ENCODE results near the gene AMMECR1L. TPM values are rescaled to one million over a fixed set of nuclear protein-coding genes. Genes with fewer than 3 reads are reported as not detected.
"Not testable (repeated sequence)": the region's sequence is repeated elsewhere in the genome, so short reads cannot be mapped to it uniquely, and the experiment has no call there.

The AMMECR1L gene
- total and polyA plus RNA-seq, 2 of the 13 experiments (the other 11 are each of a cell fraction or from before 2014, with no cell fraction given), result 9.1 to 14.2 TPM

DNA sequence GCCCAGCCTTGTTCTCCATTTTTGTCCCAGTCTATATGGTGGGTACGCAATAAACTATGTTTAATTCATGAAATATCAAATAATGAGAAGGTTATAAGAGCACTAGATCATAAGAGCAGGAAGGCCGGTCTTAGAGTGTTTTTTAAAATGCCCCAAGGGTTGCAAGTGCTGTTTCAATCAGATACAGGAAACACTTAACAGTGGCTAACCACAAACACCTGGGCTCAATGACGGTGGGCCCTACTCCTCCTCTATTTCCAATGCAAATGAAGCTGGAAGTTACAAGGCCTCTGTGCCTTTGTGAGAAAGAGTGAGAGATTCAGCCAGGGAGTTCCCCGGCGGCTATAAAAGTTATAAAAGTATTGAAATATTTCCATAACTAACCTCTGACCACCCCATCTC is 55.9 kb downstream of the AMMECR1L start (continued):
- TF ChIP-seq, protein P1, sequence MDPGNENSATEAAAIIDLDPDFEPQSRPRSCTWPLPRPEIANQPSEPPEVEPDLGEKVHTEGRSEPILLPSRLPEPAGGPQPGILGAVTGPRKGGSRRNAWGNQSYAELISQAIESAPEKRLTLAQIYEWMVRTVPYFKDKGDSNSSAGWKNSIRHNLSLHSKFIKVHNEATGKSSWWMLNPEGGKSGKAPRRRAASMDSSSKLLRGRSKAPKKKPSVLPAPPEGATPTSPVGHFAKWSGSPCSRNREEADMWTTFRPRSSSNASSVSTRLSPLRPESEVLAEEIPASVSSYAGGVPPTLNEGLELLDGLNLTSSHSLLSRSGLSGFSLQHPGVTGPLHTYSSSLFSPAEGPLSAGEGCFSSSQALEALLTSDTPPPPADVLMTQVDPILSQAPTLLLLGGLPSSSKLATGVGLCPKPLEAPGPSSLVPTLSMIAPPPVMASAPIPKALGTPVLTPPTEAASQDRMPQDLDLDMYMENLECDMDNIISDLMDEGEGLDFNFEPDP (CRISPR knock-in tag; conservative IDR thresholded peaks at IDR 0.05), result no peak
- TF ChIP-seq ZNF383 (CRISPR knock-in tag; IDR thresholded peaks at IDR 0.05; ENCODE audit: borderline replicate concordance) (no peak), NCOA2 (CRISPR knock-in tag; IDR thresholded peaks at IDR 0.05) (no peak), ZNF296 (CRISPR knock-in tag; conservative IDR thresholded peaks at IDR 0.05) (no peak)

DNA sequence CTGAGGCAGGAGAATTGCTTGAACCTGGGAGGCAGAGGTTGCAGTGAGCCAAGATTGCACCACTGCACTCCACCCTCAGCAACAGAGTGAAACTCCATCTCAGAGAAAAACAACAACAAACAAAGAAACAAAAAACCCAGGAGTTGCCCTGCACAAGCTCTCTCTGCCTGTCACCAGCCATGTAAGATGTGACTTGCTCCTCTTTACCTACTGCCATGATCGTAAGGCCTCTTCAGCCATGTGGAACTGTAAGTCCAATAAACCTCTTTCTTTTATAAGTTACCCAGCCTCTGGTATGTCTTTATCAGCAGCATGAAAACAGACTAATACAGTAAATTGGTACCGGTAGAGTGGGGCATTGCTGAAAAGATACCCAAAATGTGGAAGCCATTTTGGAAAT is 59.0 kb downstream of the AMMECR1L start:
- H3K79me2 ChIP-seq (ENCODE audit: insufficient read depth, low read length); BruUV-seq (replicated peaks); H3K36me3 ChIP-seq (replicated peaks in 1 of 2; ENCODE audit: control insufficient read depth in 1 of 2, insufficient read depth in 2 of 2, low read length in 2 of 2); FAIRE-seq; H3K9me3 ChIP-seq (ENCODE audit: low read length); in situ Hi-C loops (cut with HindIII; ENCODE audit: extremely low pct_ligation_motif_present, low pct_unique_long_range_greater_than_20kb); POLR2A ChIA-PET; H3K4me1 ChIP-seq (ENCODE audit: insufficient read depth, low read length); H3K4me2 ChIP-seq (ENCODE audit: low read depth, low read length); H4K20me1 ChIP-seq (ENCODE audit: insufficient read depth, low read length); ATAC-seq; H3K9ac ChIP-seq (ENCODE audit: insufficient read depth, low read depth, low read length); DNase-seq (ENCODE audit: low spot score); H2AFZ ChIP-seq (ENCODE audit: low read length); H3K4me3 ChIP-seq (replicated peaks in 1 of 3; ENCODE audit: insufficient read depth in 1 of 3, low read depth in 2 of 3, low read length in 3 of 3); H3K27me3 ChIP-seq (ENCODE audit: control insufficient read depth in 1 of 2, insufficient read depth in 2 of 2, low read length in 2 of 2); CTCF ChIA-PET (ENCODE audit: low intra/inter-chr PET ratio, low total read pairs); H3K27ac ChIP-seq (ENCODE audit: extremely low read length, insufficient read depth, low read length): not testable (repeated sequence)
- 92% methylated on average over 2 of the region's 2 CpGs for WGBS (ENCODE audit: low lambda C conversion rate)
- intact Hi-C loops (cut with micrococcal nuclease; ENCODE audit: unreplicated experiment), result loop anchor here (10.0 kb wide), 1 partner anchor 232 kb away; no protein-coding TSS in a partner anchor
- TF ChIP-seq ZNF431 (CRISPR knock-in tag; IDR thresholded peaks at IDR 0.05; ENCODE audit: borderline replicate concordance, low read depth), result peak; percentile 79

DNA sequence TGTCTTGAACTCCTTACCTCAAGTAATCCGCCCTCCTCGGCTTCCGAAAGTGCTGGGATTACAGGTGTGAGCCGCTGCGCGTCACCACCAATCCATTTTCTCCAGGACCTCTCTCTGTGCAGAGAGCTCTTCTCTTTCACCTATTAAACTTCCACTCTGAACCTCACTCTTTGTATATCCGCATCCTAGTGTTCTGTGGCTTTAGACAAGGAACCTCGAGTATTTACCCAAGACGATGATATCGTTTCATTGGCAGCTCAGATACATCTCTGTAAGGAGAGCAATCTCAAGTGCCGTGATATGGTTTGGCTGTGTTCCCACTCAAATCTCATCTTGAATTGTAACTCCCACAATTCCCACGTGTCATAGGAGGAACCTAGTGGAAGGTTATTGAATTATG is 59.7 kb downstream of the AMMECR1L start:
- Histone ChIP-seq H3K4me3 (replicated peaks in 1 of 3; ENCODE audit: insufficient read depth in 1 of 3, low read depth in 2 of 3, low read length in 3 of 3) (no peak overlapping the region), H2AFZ (ENCODE audit: low read length) (no peak overlapping the region), H4K20me1 (ENCODE audit: insufficient read depth, low read length) (no peaks in the 10 kb centered on the region), H3K27me3 (ENCODE audit: control insufficient read depth in 1 of 2, insufficient read depth in 2 of 2, low read length in 2 of 2) (0 out of 5 replicates have a peak, but pooled peaks cover 0 to 4% of the 10 kb centered on the region in 2 experiments), H3K4me1 (ENCODE audit: insufficient read depth, low read length) (no peaks in the 10 kb centered on the region), H3K4me2 (ENCODE audit: low read depth, low read length) (no peak overlapping the region), H3K79me2 (ENCODE audit: insufficient read depth, low read length) (no peaks in the 10 kb centered on the region), H3K9ac (ENCODE audit: insufficient read depth, low read depth, low read length) (no peak overlapping the region), H3K36me3 (replicated peaks in 1 of 2; ENCODE audit: control insufficient read depth in 1 of 2, insufficient read depth in 2 of 2, low read length in 2 of 2) (no peaks in the 10 kb centered on the region), H3K27ac (ENCODE audit: extremely low read length, insufficient read depth, low read length) (no peak overlapping the region), H3K9me3 (ENCODE audit: low read length) (peaks cover 7% of the 10 kb centered on the region)
- intact Hi-C loops (cut with micrococcal nuclease; ENCODE audit: unreplicated experiment) (loop anchor here (10.0 kb wide), 1 partner anchor 231 kb away; no protein-coding TSS in a partner anchor), in situ Hi-C loops (cut with HindIII; ENCODE audit: extremely low pct_ligation_motif_present, low pct_unique_long_range_greater_than_20kb) (no loop called here)
- WGBS (ENCODE audit: low lambda C conversion rate), result 71% methylated on average over 12 of the region's 12 CpGs
- DNase-seq (ENCODE audit: low spot score) (no peak), FAIRE-seq (no peak), ATAC-seq (no peak)
- no TSS peak for BruUV-seq (replicated peaks)
- CTCF ChIA-PET (ENCODE audit: low intra/inter-chr PET ratio, low total read pairs), result no interaction called here
- POLR2A ChIA-PET, result no interaction called here
- TF ChIP-seq ZNF607 (CRISPR knock-in tag; IDR thresholded peaks at IDR 0.05; ENCODE audit: borderline replicate concordance) (no peak), ZNF350 (CRISPR knock-in tag; IDR thresholded peaks at IDR 0.05; ENCODE audit: borderline replicate concordance, low read depth) (no peak), ZNF326 (CRISPR knock-in tag; IDR thresholded peaks at IDR 0.05; ENCODE audit: borderline replicate concordance) (no peak), ZBTB21 (CRISPR knock-in tag; IDR thresholded peaks at IDR 0.05) (no peak), ZKSCAN8 (CRISPR knock-in tag; IDR thresholded peaks at IDR 0.05; ENCODE audit: borderline replicate concordance) (no peak), CBX5 (CRISPR knock-in tag; IDR thresholded peaks at IDR 0.05; ENCODE audit: borderline replicate concordance) (no peak), ZNF180 (CRISPR knock-in tag; IDR thresholded peaks at IDR 0.05; ENCODE audit: borderline replicate concordance, low read depth) (no peak)
- TF ChIP-seq, protein P2, sequence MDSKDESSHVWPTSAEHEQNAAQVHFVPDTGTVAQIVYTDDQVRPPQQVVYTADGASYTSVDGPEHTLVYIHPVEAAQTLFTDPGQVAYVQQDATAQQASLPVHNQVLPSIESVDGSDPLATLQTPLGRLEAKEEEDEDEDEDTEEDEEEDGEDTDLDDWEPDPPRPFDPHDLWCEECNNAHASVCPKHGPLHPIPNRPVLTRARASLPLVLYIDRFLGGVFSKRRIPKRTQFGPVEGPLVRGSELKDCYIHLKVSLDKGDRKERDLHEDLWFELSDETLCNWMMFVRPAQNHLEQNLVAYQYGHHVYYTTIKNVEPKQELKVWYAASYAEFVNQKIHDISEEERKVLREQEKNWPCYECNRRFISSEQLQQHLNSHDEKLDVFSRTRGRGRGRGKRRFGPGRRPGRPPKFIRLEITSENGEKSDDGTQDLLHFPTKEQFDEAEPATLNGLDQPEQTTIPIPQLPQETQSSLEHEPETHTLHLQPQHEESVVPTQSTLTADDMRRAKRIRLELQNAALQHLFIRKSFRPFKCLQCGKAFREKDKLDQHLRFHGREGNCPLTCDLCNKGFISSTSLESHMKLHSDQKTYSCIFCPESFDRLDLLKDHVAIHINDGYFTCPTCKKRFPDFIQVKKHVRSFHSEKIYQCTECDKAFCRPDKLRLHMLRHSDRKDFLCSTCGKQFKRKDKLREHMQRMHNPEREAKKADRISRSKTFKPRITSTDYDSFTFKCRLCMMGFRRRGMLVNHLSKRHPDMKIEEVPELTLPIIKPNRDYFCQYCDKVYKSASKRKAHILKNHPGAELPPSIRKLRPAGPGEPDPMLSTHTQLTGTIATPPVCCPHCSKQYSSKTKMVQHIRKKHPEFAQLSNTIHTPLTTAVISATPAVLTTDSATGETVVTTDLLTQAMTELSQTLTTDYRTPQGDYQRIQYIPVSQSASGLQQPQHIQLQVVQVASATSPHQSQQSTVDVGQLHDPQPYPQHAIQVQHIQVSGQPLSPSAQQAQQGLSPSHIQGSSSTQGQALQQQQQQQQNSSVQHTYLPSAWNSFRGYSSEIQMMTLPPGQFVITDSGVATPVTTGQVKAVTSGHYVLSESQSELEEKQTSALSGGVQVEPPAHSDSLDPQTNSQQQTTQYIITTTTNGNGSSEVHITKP (CRISPR knock-in tag; IDR thresholded peaks at IDR 0.05; ENCODE audit: low read depth), result no peak

Data from HepG2 (cell line).